Ectodermal cell (in vitro differentiated cells): ENCODE results near the gene ENOX1.
A peak's percentile ranks its signal among the peaks of the same experiment; 100 is the strongest.

ENCODE experiments used
- H3K27ac ChIP-seq: 2 replicates; pipeline ENCODE4 v1.7.0; 2013; ENCODE audit warnings: mild to moderate bottlenecking, low read depth, low read length; ENCODE audit not compliant: insufficient read depth, poor library complexity, severe bottlenecking
- H3K27me3 ChIP-seq: 2 replicates; pipeline ENCODE4 v1.7.0; 2013; ENCODE audit warnings: mild to moderate bottlenecking, low read length; ENCODE audit not compliant: insufficient read depth, control insufficient read depth, poor library complexity, severe bottlenecking
- H3K36me3 ChIP-seq: one replicate; pipeline ENCODE4 v1.7.0; 2013; ENCODE audit warnings: low read length; ENCODE audit not compliant: control insufficient read depth, insufficient read depth
- H3K4me1 ChIP-seq: one replicate; pipeline ENCODE4 v1.7.0; 2013; ENCODE audit warnings: low read length; ENCODE audit not compliant: control insufficient read depth, insufficient read depth
- H3K4me3 ChIP-seq: 2 replicates; pipeline ENCODE4 v1.7.0; 2013; ENCODE audit warnings: low read depth, low read length, control low read depth; ENCODE audit not compliant: insufficient read depth
- H3K9me3 ChIP-seq: 2 replicates; pipeline ENCODE4 v1.7.0; 2013; ENCODE audit warnings: mild to moderate bottlenecking, low read length, moderate library complexity; ENCODE audit not compliant: control insufficient read depth
- WGBS, 2 experiments: methylation state at CpG; one replicate each; pipeline ENCODE4 v1.1.7; 2013; ENCODE audit warnings: missing lambda C conversion rate in 2 of 2; 5-methylcytosine and 5-hydroxymethylcytosine counted together

The ENOX1 gene

GRCh38 chr13:43272851-43273250 is 513.9 kb downstream of the ENOX1 start:
- H3K9me3 ChIP-seq, result no peaks in the 10 kb centered on the region
- peaks cover 7% of the 10 kb centered on the region for H3K4me1 ChIP-seq
- H3K36me3 ChIP-seq, result no peaks in the 10 kb centered on the region
- WGBS, 2 experiments, result 76 to 83% methylated on average over 5 of the region's 5 CpGs
- no peaks in the 10 kb centered on the region for H3K27me3 ChIP-seq
- H3K4me3 ChIP-seq, result no peak overlapping the region
- H3K27ac ChIP-seq, result no peak overlapping the region

- Histone ChIP-seq H3K4me1 (peaks cover 24% of the 10 kb centered on the region), H3K9me3 (no peaks in the 10 kb centered on the region), H3K27ac (no peak overlapping the region), H3K27me3 (no peaks in the 10 kb centered on the region), H3K4me3 (no peak overlapping the region), H3K36me3 (no peaks in the 10 kb centered on the region)
- 92 to 100% methylated on average over 1 to 2 of the region's 2 CpGs for WGBS, 2 experiments
Observed at GRCh38 chr13:43271152-43271551, 515.6 kb downstream of the ENOX1 start.

- 87 to 90% methylated on average over 4 of the region's 4 CpGs for WGBS, 2 experiments
- H3K36me3 ChIP-seq, result no peaks in the 10 kb centered on the region
- H3K27ac ChIP-seq, result no peak overlapping the region
- H3K9me3 ChIP-seq, result no peaks in the 10 kb centered on the region
- peaks cover 24% of the 10 kb centered on the region for H3K4me1 ChIP-seq
- H3K4me3 ChIP-seq, result no peak overlapping the region
- no peaks in the 10 kb centered on the region for H3K27me3 ChIP-seq
Observed at GRCh38 chr13:43270130-43270830, 516.5 kb downstream of the ENOX1 start.

- H3K9me3 ChIP-seq, result no peaks in the 10 kb centered on the region
- H3K4me1 ChIP-seq, result peaks cover 24% of the 10 kb centered on the region
- H3K36me3 ChIP-seq, result no peaks in the 10 kb centered on the region
- no peak overlapping the region for H3K4me3 ChIP-seq
- no peaks in the 10 kb centered on the region for H3K27me3 ChIP-seq
- 90% methylated on average over 5 of the region's 5 CpGs for WGBS, 2 experiments
- peak overlapping the region; percentile 19 for H3K27ac ChIP-seq
Observed at GRCh38 chr13:43269037-43269481, 517.7 kb downstream of the ENOX1 start.

- Histone ChIP-seq H3K36me3 (no peaks in the 10 kb centered on the region), H3K4me3 (no peak overlapping the region), H3K27ac (no peak overlapping the region), H3K27me3 (no peaks in the 10 kb centered on the region), H3K4me1 (peaks cover 24% of the 10 kb centered on the region), H3K9me3 (no peaks in the 10 kb centered on the region)
- 57 to 60% methylated on average over 1 of the region's 2 CpGs for WGBS, 2 experiments
Observed at GRCh38 chr13:43268632-43269031, 518.1 kb downstream of the ENOX1 start.

- Histone ChIP-seq H3K27me3 (no peaks in the 10 kb centered on the region), H3K4me3 (no peak overlapping the region), H3K36me3 (no peaks in the 10 kb centered on the region), H3K9me3 (no peaks in the 10 kb centered on the region), H3K4me1 (peaks cover 24% of the 10 kb centered on the region), H3K27ac (peak overlapping the region; percentile 11)
- WGBS, 2 experiments, result 98 to 100% methylated on average over 1 to 3 of the region's 3 CpGs
Observed at GRCh38 chr13:43267916-43268315, 518.9 kb downstream of the ENOX1 start.

GRCh38 chr13:43266936-43267615 is 519.7 kb downstream of the ENOX1 start:
- no peaks in the 10 kb centered on the region for H3K9me3 ChIP-seq
- H3K4me1 ChIP-seq, result peaks cover 24% of the 10 kb centered on the region
- H3K27ac ChIP-seq, result peak overlapping the region; percentile 80
- 53 to 57% methylated on average over 9 of the region's 9 CpGs for WGBS, 2 experiments
- H3K36me3 ChIP-seq, result no peaks in the 10 kb centered on the region
- no peak overlapping the region for H3K4me3 ChIP-seq
- no peaks in the 10 kb centered on the region for H3K27me3 ChIP-seq

- H3K4me1 ChIP-seq, result peaks cover 24% of the 10 kb centered on the region
- H3K27ac ChIP-seq, result no peak overlapping the region
- H3K27me3 ChIP-seq, result no peaks in the 10 kb centered on the region
- H3K4me3 ChIP-seq, result no peak overlapping the region
- H3K9me3 ChIP-seq, result no peaks in the 10 kb centered on the region
- WGBS, 2 experiments, result 64 to 68% methylated on average over 3 to 4 of the region's 4 CpGs
- no peaks in the 10 kb centered on the region for H3K36me3 ChIP-seq
Observed at GRCh38 chr13:43265028-43265427, 521.7 kb downstream of the ENOX1 start.

GRCh38 chr13:43264458-43264857 is 522.3 kb downstream of the ENOX1 start:
- Histone ChIP-seq H3K4me3 (no peak overlapping the region), H3K27ac (no peak overlapping the region), H3K4me1 (peaks cover 24% of the 10 kb centered on the region), H3K36me3 (no peaks in the 10 kb centered on the region), H3K9me3 (no peaks in the 10 kb centered on the region), H3K27me3 (no peaks in the 10 kb centered on the region)
- 100% methylated on average over 1 of the region's 1 CpG; no CpG with 5 or more reads in 1 of the 2 experiments for WGBS, 2 experiments

- Histone ChIP-seq H3K27ac (no peak overlapping the region), H3K4me3 (no peak overlapping the region), H3K27me3 (no peaks in the 10 kb centered on the region), H3K4me1 (peaks cover 17% of the 10 kb centered on the region), H3K36me3 (no peaks in the 10 kb centered on the region), H3K9me3 (no peaks in the 10 kb centered on the region)
- 80 to 82% methylated on average over 2 of the region's 2 CpGs for WGBS, 2 experiments
Observed at GRCh38 chr13:43263047-43263446, 523.7 kb downstream of the ENOX1 start.
